Stimulated activated CD4-positive, alpha-beta T cell treated with anti-CD3 and anti-CD28 coated beads, Interleukin-4, amount 100 ng/mL, for 1 hour (primary cell): Measurements from ENCODE around the gene ZBTB20.

Source experiments
- DNase-seq: peaks from one replicate; pipeline ENCODE4 v3.0.0-alpha.2; 2020

The ZBTB20 gene

GRCh38 chr3:114863848-114864247 is 283.2 kb downstream of the ZBTB20 start:
- no peak for DNase-seq

DNA sequence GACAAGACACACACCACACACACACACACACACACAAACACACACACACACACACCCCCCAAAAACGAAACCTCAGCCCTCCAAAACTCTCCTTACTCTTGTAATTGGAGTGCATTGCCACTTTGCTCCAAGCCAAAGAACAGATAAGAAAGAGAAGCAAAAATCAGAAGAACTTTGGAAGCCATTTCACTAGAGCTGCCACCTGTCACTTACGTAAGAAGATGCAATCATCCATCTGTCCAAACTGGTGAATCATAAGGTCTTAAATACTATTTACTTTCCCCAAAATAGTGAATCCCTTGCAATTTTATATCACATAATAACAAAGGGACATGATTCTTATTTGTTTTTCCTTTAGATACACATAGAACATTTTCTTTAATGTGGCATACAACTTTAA is 285.4 kb downstream of the ZBTB20 start:
- no peak for DNase-seq

- no peak for DNase-seq
These were observed 286.6 kb downstream of the ZBTB20 start for GRCh38 chr3:114860531-114860930.

DNA sequence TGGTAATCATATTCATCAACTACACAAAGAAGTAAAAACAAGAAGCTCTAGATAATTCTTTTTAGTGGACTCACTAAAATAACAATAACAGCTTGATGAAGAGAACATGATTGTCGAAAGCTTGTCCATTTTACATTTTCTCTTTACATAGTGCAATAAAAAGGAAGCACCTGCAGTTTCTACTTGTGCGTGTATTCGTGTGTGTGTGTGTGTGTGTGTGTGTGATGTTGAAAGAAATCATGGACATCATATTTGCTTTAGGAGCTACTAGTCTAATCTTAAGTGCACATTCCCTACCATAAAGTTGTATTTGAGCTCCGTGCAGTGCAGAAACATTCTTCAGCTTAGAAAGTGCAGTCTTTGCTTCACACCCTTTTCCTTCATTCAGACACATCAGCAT is 288.8 kb downstream of the ZBTB20 start:
- no peak for DNase-seq

- DNase-seq, result no peak
These were observed 289.8 kb downstream of the ZBTB20 start for GRCh38 chr3:114857299-114857701.

DNA sequence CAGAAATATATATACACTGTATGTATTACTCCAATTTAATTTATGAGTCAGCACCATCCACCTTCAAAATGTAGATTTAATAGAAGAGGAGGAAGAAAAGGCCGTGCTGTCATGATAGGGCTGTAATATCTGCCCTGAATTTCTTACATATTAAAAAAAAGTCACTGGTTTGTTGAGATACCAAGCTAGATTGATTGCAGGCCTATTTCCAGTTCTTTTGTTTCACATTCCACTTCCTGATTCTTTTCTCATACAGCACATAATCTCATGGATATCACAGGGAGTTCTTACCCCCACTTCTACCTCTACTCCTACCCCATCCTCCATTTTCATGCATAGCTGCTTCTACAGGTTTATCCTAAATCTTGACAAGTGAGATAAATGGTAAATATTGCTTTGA is 290.3 kb downstream of the ZBTB20 start:
- no peak for DNase-seq

DNA sequence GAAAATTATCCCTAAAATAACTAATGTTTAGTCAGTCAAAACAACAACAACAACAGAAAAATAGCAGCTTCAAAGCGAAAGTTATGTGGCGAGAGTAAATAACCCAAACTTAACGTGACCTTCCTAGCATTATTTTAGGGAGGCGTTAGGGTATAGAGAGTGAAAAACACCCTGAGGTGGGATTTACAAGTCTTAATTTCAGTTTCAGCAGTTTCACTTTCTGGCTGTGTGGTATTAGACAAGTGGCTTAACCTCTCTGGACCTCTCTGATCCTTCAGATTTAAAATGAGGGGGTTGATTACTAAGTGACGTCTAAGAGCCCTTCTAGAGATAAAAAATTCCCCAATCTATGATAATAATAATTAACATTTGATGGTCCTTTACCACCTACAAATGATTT is 291.2 kb downstream of the ZBTB20 start:
- no peak for DNase-seq

DNA sequence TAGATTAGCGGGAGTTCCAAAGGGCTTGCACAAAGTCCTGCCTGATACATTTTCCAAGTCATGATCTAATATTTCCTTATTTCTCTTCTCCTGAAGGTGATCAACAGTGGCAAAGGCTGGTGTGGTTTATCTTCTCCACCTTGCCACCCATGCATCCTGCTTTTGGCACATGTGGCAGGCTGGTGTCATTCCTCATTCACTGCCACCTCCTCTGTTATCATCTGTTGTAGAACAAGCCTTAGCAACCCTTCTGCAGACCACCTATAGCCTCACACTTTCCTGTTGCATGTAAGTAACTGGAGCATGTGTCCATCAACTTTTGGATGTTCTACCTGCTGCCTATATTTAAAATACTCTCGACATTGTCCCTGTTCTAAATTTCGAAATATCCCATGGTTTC is 294.1 kb downstream of the ZBTB20 start:
- DNase-seq, result no peak

DNA sequence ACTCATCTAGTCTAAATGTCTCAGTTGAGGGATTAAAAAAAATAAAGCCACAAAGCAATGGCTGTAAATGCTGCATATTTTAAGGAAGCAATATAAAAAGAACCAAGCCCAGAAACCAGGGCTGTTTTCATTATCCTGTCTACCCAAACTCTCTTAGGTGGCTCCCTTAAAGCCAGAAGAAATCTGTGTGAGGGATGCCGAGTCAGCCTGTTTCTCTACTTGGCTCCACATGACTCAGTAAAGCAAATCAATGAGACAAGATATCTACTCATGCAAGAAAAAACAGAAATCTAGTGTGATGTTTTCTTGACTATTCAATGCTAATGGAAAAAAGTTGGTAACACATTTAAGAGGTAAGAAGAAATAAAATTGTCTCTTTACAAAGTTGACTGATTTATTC is 296.2 kb downstream of the ZBTB20 start:
- no peak for DNase-seq

- no peak for DNase-seq
These were observed 298.3 kb downstream of the ZBTB20 start for GRCh38 chr3:114848643-114849350.

GRCh38 chr3:114848082-114848481 is 299.0 kb downstream of the ZBTB20 start:
- DNase-seq, result no peak

GRCh38 chr3:114847564-114847963 is 299.5 kb downstream of the ZBTB20 start:
- no peak for DNase-seq

DNA sequence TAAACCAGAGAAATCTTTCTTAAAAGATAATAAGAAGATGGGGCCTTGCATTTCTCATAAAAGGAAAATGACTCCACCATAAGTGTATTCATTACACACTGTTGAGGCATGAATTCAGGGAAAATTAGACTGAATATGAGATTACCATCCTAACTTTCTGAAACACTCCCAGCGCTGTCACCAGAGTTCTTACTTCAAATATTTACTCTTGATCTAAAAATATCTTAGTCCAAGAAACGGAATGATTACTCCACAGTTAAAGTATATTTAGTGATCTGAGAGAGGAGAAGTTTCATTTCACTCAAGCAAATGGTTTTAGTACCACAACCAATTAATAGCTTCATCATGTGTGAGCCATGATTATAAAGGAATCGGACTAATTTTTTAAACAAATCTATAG is 300.3 kb downstream of the ZBTB20 start:
- no peak for DNase-seq

DNA sequence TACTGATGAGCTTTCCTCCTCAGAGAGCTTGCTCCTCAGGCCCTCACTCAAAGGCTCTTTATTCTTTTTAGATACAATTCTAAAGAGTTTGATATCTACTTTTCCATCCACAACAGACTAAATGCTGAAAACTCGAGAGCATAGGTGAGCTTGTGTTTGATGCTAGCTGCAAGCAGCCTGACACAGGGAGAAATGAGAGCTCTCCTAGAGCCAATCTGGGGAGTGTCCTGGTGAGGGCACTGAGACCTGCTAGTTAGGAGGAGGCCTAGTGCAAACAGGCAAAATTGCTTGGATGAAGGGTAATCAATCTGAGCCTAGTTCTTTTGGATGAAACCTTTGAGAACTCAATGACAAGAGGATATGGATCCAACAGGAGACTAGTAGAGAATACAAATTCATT is 300.8 kb downstream of the ZBTB20 start:
- no peak for DNase-seq

DNA sequence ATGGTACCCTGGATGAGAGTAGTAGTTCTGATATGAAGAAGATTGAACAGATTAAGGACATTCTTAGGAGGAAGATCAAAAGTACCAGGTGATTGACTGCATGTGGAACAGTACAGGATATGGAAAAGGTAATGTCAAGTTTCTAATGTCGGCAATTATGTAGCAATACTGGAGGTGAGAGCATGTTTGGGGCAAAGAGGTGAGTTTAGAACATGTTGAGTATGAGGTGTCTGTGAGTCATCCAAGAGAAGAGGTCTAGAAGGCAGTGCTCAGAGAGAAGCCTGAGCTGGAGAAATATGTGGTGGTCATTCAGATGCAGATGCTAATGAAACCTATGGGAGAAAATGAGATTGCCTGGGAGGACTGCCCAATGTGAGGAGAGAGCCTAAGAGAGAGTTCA is 305.6 kb downstream of the ZBTB20 start:
- no peak for DNase-seq

DNA sequence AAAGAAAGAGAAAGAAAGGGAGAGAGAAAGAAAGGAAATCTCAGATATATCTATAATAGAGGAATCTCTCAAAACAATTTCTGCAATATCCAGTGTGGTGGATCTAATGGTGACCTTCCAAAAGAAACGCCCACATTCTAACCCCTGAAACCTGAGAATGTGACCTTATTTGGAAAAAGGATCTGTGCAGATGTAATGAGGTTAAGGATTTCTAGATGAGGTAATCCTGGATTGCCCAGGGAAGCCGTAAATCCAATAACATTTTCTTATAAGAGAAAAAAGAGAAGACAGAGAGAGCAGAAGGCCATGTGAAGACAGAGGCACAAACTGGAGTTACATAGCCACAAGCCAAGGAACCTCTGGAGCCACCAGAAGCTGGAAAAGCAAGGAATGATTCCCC is 307.6 kb downstream of the ZBTB20 start:
- no peak for DNase-seq

- no peak for DNase-seq
These were observed 309.1 kb downstream of the ZBTB20 start for GRCh38 chr3:114838025-114838424.

GRCh38 chr3:114834175-114834940 is 312.7 kb downstream of the ZBTB20 start:
- DNase-seq, result no peak

DNA sequence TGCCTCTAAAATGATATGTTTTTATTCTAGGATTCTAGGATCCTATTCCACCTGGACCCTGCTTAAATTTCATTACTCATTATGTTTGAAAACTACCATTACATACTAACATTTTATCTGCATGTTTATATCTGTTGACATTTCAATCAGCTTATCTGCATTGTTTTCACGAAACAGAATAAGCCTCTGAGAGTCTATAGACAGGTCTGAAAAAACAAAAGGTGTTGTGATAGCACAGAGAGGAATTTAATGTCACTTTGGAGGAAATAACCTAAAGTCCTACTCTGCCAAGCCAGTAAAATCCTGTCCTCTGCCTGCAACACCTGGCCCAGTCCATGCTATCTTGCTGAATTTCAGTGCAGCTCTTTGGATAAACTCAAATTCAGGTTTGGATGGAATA is 315.2 kb downstream of the ZBTB20 start:
- DNase-seq, result no peak

GRCh38 chr3:114830652-114831051 is 316.4 kb downstream of the ZBTB20 start:
- no peak for DNase-seq

DNA sequence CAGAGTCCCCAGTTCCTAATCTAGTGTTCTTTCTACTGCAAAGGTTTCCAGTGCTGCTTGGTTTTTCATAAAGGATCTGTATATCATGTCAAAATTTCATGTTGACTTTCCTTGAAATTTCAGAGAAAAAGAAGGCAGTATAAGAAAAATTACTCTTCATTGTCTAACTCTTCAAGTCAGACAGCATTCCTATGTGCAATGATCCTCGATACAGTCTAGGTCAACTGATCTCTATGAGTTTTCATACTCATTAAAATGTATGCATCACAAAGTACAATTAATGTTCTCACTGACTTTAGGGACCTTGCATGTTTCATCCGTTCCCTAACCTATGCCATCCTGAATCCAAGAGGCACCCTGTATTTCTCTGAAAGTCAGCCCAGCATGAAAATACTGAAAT is 317.3 kb downstream of the ZBTB20 start:
- DNase-seq, result no peak

DNA sequence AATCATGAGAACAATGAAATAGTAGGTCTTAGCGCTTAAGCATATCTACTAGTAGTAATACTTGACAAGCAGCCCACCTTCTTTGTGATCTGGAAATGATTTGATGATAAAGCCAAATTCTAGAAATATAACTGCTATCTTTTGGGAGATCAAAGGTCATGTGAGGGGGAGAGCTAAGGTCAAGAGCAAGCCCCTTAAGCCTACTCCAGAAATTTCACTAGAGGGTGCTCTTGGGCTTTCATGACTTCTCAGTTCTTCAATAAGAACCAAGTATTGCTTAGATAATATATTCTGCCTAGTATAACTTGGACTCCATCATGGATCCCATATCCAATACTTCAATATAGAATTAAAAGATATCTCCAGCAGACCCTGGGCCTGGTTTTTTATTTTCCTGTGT is 319.6 kb downstream of the ZBTB20 start:
- no peak for DNase-seq

DNA sequence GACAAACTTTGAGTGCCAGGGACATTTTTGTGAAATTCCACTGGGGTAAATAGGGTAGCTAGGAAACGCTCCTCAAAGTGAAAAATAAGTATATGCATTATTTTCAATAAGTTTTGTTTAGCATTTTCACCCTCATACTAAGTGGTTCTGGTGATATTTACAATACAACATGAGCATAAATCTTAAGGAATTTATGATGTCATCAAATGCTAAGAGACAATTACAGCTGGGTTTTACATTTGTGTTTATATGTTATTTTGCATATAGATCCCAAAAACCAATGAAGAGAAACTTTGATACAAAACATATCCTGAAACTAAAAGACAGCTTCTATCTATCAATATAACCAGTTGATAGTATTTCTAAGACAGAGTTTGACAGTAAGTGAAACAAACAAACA is 323.1 kb downstream of the ZBTB20 start:
- DNase-seq, result no peak

DNA sequence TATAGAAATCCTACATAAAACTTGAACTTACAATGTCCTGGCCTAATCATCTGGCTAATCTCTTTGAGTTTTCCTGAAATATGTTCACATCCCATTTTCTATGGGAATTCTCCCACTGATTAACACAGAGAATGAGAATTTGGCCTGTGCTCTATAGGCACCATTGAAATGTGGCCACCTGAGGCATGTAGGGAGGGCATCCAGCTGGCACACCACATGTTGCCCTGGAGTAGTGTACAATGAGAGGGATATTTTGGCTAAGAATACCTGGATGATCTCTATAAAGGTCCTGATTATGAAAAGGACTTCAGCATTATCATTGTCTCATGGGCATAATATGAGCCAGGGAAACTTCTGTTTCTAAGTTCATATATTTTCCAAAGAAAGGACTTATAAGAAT is 324.0 kb downstream of the ZBTB20 start:
- DNase-seq, result no peak

DNA sequence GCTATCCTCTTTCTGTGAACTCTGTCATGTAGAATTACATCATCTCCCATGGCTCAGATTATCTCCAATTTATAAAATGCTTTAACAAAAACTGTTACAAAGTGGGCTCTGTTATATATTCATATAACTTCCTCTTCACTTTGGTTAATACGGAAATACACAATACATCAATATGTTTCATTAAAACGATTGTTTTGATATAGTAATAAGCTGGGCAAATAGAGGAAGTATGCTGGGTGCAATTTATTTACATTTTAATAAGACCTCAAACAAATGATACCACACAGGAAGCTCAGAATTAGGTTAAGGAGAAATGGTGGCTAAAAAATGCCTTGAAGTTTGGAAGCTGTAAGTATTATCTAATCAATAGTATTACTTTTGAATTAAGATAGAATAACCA is 331.0 kb downstream of the ZBTB20 start:
- DNase-seq, result no peak
